Keratinocyte (primary cell): ENCODE data around the gene ME1. TPM values are rescaled to one million over a fixed set of nuclear protein-coding genes. Genes with fewer than 3 reads are reported as not detected.

Experiments
- DNase-seq: peaks from one replicate; pipeline ENCODE4 v3.0.0-alpha.2; 2011; ENCODE audit warnings: low read depth, missing footprints, low spot score
- FAIRE-seq: peaks from 2 replicates; lab custom pipeline; 2011; peaks lifted over from hg19 to GRCh38; lab: Jason Lieb, UNC
- H2AFZ ChIP-seq: 2 replicates; pipeline ENCODE4 v1.6.0; 2012; ENCODE audit warnings: low read length, control low read depth, inconsistent platforms; ENCODE audit not compliant: control insufficient read depth
- H3K27ac ChIP-seq: 2 replicates; pipeline ENCODE4 v1.5.1; 2011; ENCODE audit warnings: low read length; ENCODE audit not compliant: control insufficient read depth, insufficient read depth
- H3K27me3 ChIP-seq: 3 replicates; pipeline ENCODE4 v1.6.0; 2011; ENCODE audit warnings: low read length; ENCODE audit not compliant: control insufficient read depth, insufficient read depth; ENCODE audit errors: extremely low read depth
- H3K36me3 ChIP-seq, 2 experiments: 2 replicates in 1 of 2; 3 replicates in 1 of 2; pipeline ENCODE4 v1.5.1; 2011; ENCODE audit warnings: low read length in 2 of 2, mild to moderate bottlenecking in 1 of 2; ENCODE audit not compliant: control insufficient read depth in 2 of 2, insufficient read depth in 2 of 2; ENCODE audit errors: extremely low read depth in 1 of 2
- H3K4me1 ChIP-seq: 3 replicates; pipeline ENCODE4 v1.5.1; 2011; ENCODE audit warnings: low read length; ENCODE audit not compliant: control insufficient read depth, insufficient read depth; ENCODE audit errors: extremely low read depth
- H3K4me2 ChIP-seq: 3 replicates; pipeline ENCODE4 v1.6.0; 2011; ENCODE audit warnings: low read depth, low read length; ENCODE audit not compliant: control insufficient read depth, insufficient read depth; ENCODE audit errors: extremely low read depth
- H3K4me3 ChIP-seq, 3 experiments: fragments of 200-600 bp in 1 of 3; sonication (generic) in 1 of 3; 2 replicates in 2 of 3; 3 replicates in 1 of 3; pipeline ENCODE4 v1.5.1; 2011 to 2016; ENCODE audit warnings: low read length in 3 of 3, mild to moderate bottlenecking in 3 of 3, control low read depth in 2 of 3, inconsistent platforms in 1 of 3, low read depth in 1 of 3, mixed read lengths in 1 of 3, mixed run types in 1 of 3, moderate library complexity in 1 of 3; ENCODE audit not compliant: control insufficient read depth in 2 of 3, insufficient read depth in 2 of 3; ENCODE audit errors: extremely low read depth in 1 of 3
- H3K79me2 ChIP-seq: 2 replicates; pipeline ENCODE4 v1.6.0; 2012; ENCODE audit warnings: low read length; ENCODE audit not compliant: control insufficient read depth, insufficient read depth
- H3K9ac ChIP-seq: 3 replicates; pipeline ENCODE4 v1.6.0; 2011; ENCODE audit warnings: low read length; ENCODE audit not compliant: control insufficient read depth, insufficient read depth; ENCODE audit errors: extremely low read depth
- H3K9me1 ChIP-seq: 3 replicates; pipeline ENCODE4 v1.6.0; 2011; ENCODE audit warnings: low read length; ENCODE audit not compliant: control insufficient read depth, insufficient read depth; ENCODE audit errors: extremely low read depth
- H3K9me3 ChIP-seq: 2 replicates; pipeline ENCODE4 v1.5.1; 2012; ENCODE audit warnings: low read depth, low read length; ENCODE audit not compliant: control insufficient read depth
- H4K20me1 ChIP-seq: 3 replicates; pipeline ENCODE4 v1.6.0; 2011; ENCODE audit warnings: low read length; ENCODE audit not compliant: control insufficient read depth, insufficient read depth; ENCODE audit errors: extremely low read depth
- EZH2 ChIP-seq: IDR thresholded peaks from one replicate; pipeline ENCODE4 v1.6.1; 2012; ENCODE audit warnings: inconsistent platforms, mild to moderate bottlenecking, low read length, moderate library complexity
- dilution Hi-C: fragments of 300-500 bp; cut with MboI; formaldehyde crosslinking; loops from one replicate; pipeline ENCODE4 v1.7.0; 2020; ENCODE audit warnings: low sequenced_read_pairs; ENCODE audit not compliant: extremely low pct_ligation_motif_present
- polyA plus RNA-seq, 5 experiments: library from polyadenylated mRNA; depleted of rRNA in 3 of 5; stranded (reverse) in 3 of 5; stranded (forward) in 1 of 5; unstranded in 1 of 5; fragments of >200 nt; gene quantifications; 1 replicate in 1 of 5; 2 replicates in 3 of 5; 3 replicates in 1 of 5; pipeline versions ENCODE4 v1.2.1 to v1.2.3, GENCODE V29; 2011 to 2012; ENCODE audit warnings: missing spikeins in 2 of 5, low read depth in 1 of 5, low replicate concordance in 1 of 5
- TF ChIP-seq, protein P1 (sequence below), 3 experiments: IDR thresholded peaks in 1 of 3; conservative IDR thresholded peaks in 1 of 3; optimal IDR thresholded peaks in 1 of 3; 2 replicates in 2 of 3; 3 replicates in 1 of 3; pipeline versions ENCODE3 to v1.5.1; 2011; ENCODE audit warnings: low read length in 3 of 3, mild to moderate bottlenecking in 3 of 3, moderate library complexity in 2 of 3, control low read depth in 1 of 3, inconsistent platforms in 1 of 3; ENCODE audit not compliant: insufficient read depth in 2 of 3; ENCODE audit errors: extremely low read depth in 1 of 3

Gene ME1
- polyA plus RNA-seq, 1 donor (not counting 4 experiments of a cell fraction or from before 2014, with no cell fraction given), result 27.7 TPM

DNA sequence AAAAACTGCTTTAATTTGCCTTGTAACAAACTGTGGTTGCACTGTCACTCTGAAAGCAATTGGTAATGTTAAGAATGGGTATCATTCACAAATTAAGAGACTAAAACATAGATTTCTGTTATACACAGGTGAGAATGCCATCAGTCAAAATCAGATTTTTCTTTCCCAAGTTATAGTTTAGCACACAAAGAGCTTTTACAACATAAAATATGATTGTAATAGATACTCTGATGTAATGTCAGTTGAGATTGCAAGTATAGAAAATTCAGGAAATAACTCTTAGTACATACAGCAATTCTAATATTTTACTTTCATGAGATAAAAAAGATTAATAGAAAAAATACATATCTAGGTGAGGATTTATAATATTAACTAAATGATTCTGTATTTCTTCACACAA, 2.3 kb upstream of the ME1 start:
- TF ChIP-seq EZH2, result no peak
- TF ChIP-seq, protein P1, sequence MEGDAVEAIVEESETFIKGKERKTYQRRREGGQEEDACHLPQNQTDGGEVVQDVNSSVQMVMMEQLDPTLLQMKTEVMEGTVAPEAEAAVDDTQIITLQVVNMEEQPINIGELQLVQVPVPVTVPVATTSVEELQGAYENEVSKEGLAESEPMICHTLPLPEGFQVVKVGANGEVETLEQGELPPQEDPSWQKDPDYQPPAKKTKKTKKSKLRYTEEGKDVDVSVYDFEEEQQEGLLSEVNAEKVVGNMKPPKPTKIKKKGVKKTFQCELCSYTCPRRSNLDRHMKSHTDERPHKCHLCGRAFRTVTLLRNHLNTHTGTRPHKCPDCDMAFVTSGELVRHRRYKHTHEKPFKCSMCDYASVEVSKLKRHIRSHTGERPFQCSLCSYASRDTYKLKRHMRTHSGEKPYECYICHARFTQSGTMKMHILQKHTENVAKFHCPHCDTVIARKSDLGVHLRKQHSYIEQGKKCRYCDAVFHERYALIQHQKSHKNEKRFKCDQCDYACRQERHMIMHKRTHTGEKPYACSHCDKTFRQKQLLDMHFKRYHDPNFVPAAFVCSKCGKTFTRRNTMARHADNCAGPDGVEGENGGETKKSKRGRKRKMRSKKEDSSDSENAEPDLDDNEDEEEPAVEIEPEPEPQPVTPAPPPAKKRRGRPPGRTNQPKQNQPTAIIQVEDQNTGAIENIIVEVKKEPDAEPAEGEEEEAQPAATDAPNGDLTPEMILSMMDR (optimal IDR thresholded peaks at IDR 0.05 in 1 of 3, IDR thresholded peaks at IDR 0.05 in 1 of 3, conservative IDR thresholded peaks at IDR 0.05 in 1 of 3; ENCODE audit: extremely low read depth in 1 of 3, insufficient read depth in 2 of 3, low read length in 3 of 3), result no peak
- dilution Hi-C loops, result no loop called here
- FAIRE-seq (no peak), DNase-seq (no peak)
- H3K4me2 ChIP-seq, result no peak overlapping the region
- H4K20me1 ChIP-seq, result no peaks in the 10 kb centered on the region
- H3K27me3 ChIP-seq, result no peaks in the 10 kb centered on the region
- H3K36me3 ChIP-seq, result no peaks in the 10 kb centered on the region
- peaks cover 26% of the 10 kb centered on the region for H3K79me2 ChIP-seq
- no peak overlapping the region for H2AFZ ChIP-seq
- H3K27ac ChIP-seq, result no peak overlapping the region
- no peaks in the 10 kb centered on the region for H3K9me1 ChIP-seq
- H3K9ac ChIP-seq, result no peak overlapping the region
- H3K4me3 ChIP-seq, result no peak overlapping the region
- H3K9me3 ChIP-seq, result no peaks in the 10 kb centered on the region
- peaks cover 23% of the 10 kb centered on the region for H3K4me1 ChIP-seq

DNA sequence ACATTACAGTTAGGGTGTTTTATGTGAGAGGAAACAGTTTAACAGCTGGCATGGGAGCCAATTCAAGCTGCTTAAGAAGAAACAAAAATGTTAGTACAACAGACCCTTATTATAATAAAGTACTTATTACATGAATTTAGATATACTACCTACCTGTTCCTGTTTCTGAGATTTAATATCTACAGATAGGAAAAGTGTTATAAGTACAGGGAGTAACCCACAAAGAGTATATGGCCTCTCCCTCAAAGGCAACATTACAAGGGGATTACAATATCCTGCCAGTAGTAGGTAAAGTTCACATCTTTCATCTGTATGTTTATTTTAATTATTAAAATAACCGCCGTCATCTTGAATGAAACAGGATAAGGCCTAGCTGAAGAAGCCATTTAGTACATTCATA, 1.8 kb upstream of the ME1 start:
- dilution Hi-C loops, result no loop called here
- H2AFZ ChIP-seq, result no peak overlapping the region
- no peak overlapping the region for H3K27ac ChIP-seq
- no peaks in the 10 kb centered on the region for H4K20me1 ChIP-seq
- H3K27me3 ChIP-seq, result no peaks in the 10 kb centered on the region
- H3K9me1 ChIP-seq, result no peaks in the 10 kb centered on the region
- no peak overlapping the region for H3K9ac ChIP-seq
- no peak overlapping the region for H3K4me2 ChIP-seq
- TF ChIP-seq, protein P1 (optimal IDR thresholded peaks at IDR 0.05 in 1 of 3, IDR thresholded peaks at IDR 0.05 in 1 of 3, conservative IDR thresholded peaks at IDR 0.05 in 1 of 3; ENCODE audit: extremely low read depth in 1 of 3, insufficient read depth in 2 of 3, low read length in 3 of 3), result no peak
- TF ChIP-seq EZH2, result no peak
- no peak for DNase-seq
- H3K4me1 ChIP-seq, result peaks cover 23% of the 10 kb centered on the region
- no peak for FAIRE-seq
- no peaks in the 10 kb centered on the region for H3K9me3 ChIP-seq
- peaks cover 27% of the 10 kb centered on the region for H3K79me2 ChIP-seq
- H3K4me3 ChIP-seq, result no peak overlapping the region
- no peaks in the 10 kb centered on the region for H3K36me3 ChIP-seq
